Measurements from ENCODE around the gene NOXO1. TPM values are rescaled to one million over a fixed set of nuclear protein-coding genes. Genes with fewer than 3 reads are reported as not detected.
A peak's percentile ranks its signal among the peaks of the same experiment; 100 is the strongest.
"Not testable (repeated sequence)": the region's sequence is repeated elsewhere in the genome, so short reads cannot be mapped to it uniquely, and the experiment has no call there.

Gene NOXO1
- total RNA-seq, 1 experiment from 2014 or later, result 1.7 TPM

- H3K9me3 ChIP-seq (ENCODE audit: control insufficient read depth, low read depth, low read length), result no peaks in the 10 kb centered on the region
Measured at GRCh38 chr16:1958715-1959268, 22.5 kb downstream of the NOXO1 start.

GRCh38 chr16:1958143-1958491 lies 23.2 kb downstream of the NOXO1 start:
- H3K27ac ChIP-seq (ENCODE audit: insufficient read length, low read depth, low read length); H2BK5ac ChIP-seq (ENCODE audit: insufficient read length, low read length); H3K9ac ChIP-seq (ENCODE audit: extremely low read depth, insufficient read length, low read length); H3K14ac ChIP-seq (ENCODE audit: insufficient read depth, low read length); H4K5ac ChIP-seq (ENCODE audit: insufficient read length, low read depth, low read length); H2AFZ ChIP-seq (ENCODE audit: low read length); H3K79me2 ChIP-seq (ENCODE audit: insufficient read depth, low read length); H2BK20ac ChIP-seq (ENCODE audit: low read depth, low read length, poor library complexity, severe bottlenecking); H4K20me1 ChIP-seq (ENCODE audit: control insufficient read depth, insufficient read depth, insufficient read length); H3K4me3 Mint-ChIP-seq; H3K27ac Mint-ChIP-seq; H3K56ac ChIP-seq (ENCODE audit: insufficient read length, low read depth, low read length); H3K79me1 ChIP-seq (ENCODE audit: insufficient read depth, low read depth, low read length, poor library complexity, severe bottlenecking); H2BK15ac ChIP-seq (ENCODE audit: low read depth, low read length); H3K9me3 ChIP-seq (ENCODE audit: control insufficient read depth, low read depth, low read length); H4K8ac ChIP-seq (replicated peaks; ENCODE audit: insufficient read length, low read depth, low read length); H3T11ph ChIP-seq (ENCODE audit: low read length); H3K4ac ChIP-seq (ENCODE audit: low read depth, low read length); H2BK120ac ChIP-seq (ENCODE audit: low read depth, low read length, poor library complexity, severe bottlenecking); H2BK12ac ChIP-seq (ENCODE audit: insufficient read length, low read depth, low read length); H4K91ac ChIP-seq (ENCODE audit: insufficient read length, low read depth, low read length); H3K27me3 ChIP-seq (ENCODE audit: insufficient read depth, low read length); H3K23ac ChIP-seq (ENCODE audit: insufficient read length, low read depth, low read length); H2AK5ac ChIP-seq (ENCODE audit: insufficient read length, low read length); H3K18ac ChIP-seq (ENCODE audit: insufficient read length, low read depth, low read length); H3K9me3 Mint-ChIP-seq; H3K23me2 ChIP-seq (ENCODE audit: insufficient read length, low read depth, low read length, poor library complexity, severe bottlenecking); H3K4me2 ChIP-seq (ENCODE audit: insufficient read depth, insufficient read length, low read length); H3K4me1 ChIP-seq (ENCODE audit: insufficient read depth, low read length): not testable (repeated sequence)
- no CpG with 5 or more reads among the region's 30 CpGs for WGBS (ENCODE audit: extremely low coverage, insufficient read length, low lambda C conversion rate)
- Mint-ChIP-seq H3K4me1 (peaks cover 22 to 31% of the 10 kb centered on the region in 2 experiments), H3K36me3 (ENCODE audit: insufficient read depth in 1 of 3, low read depth in 3 of 3) (peaks cover 16 to 25% (median 21%) of the 10 kb centered on the region in 3 experiments), H3K27me3 (ENCODE audit: low read depth) (peaks cover 24% of the 10 kb centered on the region)
- DNase-seq, result peak; percentile 43

More at GRCh38 chr16:1958715-1959268, 22.5 kb downstream of the NOXO1 start:
- Histone ChIP-seq H4K8ac (replicated peaks; ENCODE audit: insufficient read length, low read depth, low read length) (no peak overlapping the region), H3T11ph (ENCODE audit: low read length) (no peak overlapping the region), H4K91ac (ENCODE audit: insufficient read length, low read depth, low read length) (no peak overlapping the region), H2BK5ac (ENCODE audit: insufficient read length, low read length) (no peak overlapping the region), H3K56ac (ENCODE audit: insufficient read length, low read depth, low read length) (no peak overlapping the region), H2BK15ac (ENCODE audit: low read depth, low read length) (no peak overlapping the region), H3K79me1 (ENCODE audit: insufficient read depth, low read depth, low read length, poor library complexity, severe bottlenecking) (no peaks in the 10 kb centered on the region), H2BK120ac (ENCODE audit: low read depth, low read length, poor library complexity, severe bottlenecking) (no peak overlapping the region), H3K9ac (ENCODE audit: extremely low read depth, insufficient read length, low read length) (no peak overlapping the region), H2AFZ (ENCODE audit: low read length) (peak overlapping the region; percentile 66), H4K5ac (ENCODE audit: insufficient read length, low read depth, low read length) (no peak overlapping the region), H2BK20ac (ENCODE audit: low read depth, low read length, poor library complexity, severe bottlenecking) (no peak overlapping the region), H3K27ac (ENCODE audit: insufficient read length, low read depth, low read length) (no peak overlapping the region), H3K4ac (ENCODE audit: low read depth, low read length) (no peak overlapping the region), H3K18ac (ENCODE audit: insufficient read length, low read depth, low read length) (no peak overlapping the region), H2AK5ac (ENCODE audit: insufficient read length, low read length) (no peak overlapping the region), H3K23me2 (ENCODE audit: insufficient read length, low read depth, low read length, poor library complexity, severe bottlenecking) (peaks cover 14% of the 10 kb centered on the region), H3K23ac (ENCODE audit: insufficient read length, low read depth, low read length) (no peak overlapping the region), H3K79me2 (ENCODE audit: insufficient read depth, low read length) (peaks cover 6% of the 10 kb centered on the region), H3K27me3 (ENCODE audit: insufficient read depth, low read length) (no peaks in the 10 kb centered on the region), H4K20me1 (ENCODE audit: control insufficient read depth, insufficient read depth, insufficient read length) (no peaks in the 10 kb centered on the region), H3K14ac (ENCODE audit: insufficient read depth, low read length) (no peak overlapping the region), H3K4me2 (ENCODE audit: insufficient read depth, insufficient read length, low read length) (peak overlapping the region; percentile 79), H2BK12ac (ENCODE audit: insufficient read length, low read depth, low read length) (no peak overlapping the region), H3K4me1 (ENCODE audit: insufficient read depth, low read length) (no peaks in the 10 kb centered on the region)
- peaks cover 25% of the 10 kb centered on the region for H3K27me3 Mint-ChIP-seq (ENCODE audit: low read depth)
- peak overlapping the region; percentile 91 to 96 for H3K4me3 Mint-ChIP-seq
- WGBS (ENCODE audit: extremely low coverage, insufficient read length, low lambda C conversion rate), result no CpG with 5 or more reads among the region's 14 CpGs
- no peak for DNase-seq
- peaks cover 25 to 38% of the 10 kb centered on the region in 2 experiments for H3K4me1 Mint-ChIP-seq
- peaks cover 22 to 32% (median 28%) of the 10 kb centered on the region in 3 experiments for H3K36me3 Mint-ChIP-seq (ENCODE audit: insufficient read depth in 1 of 3, low read depth in 3 of 3)
- H3K9me3 Mint-ChIP-seq, result peaks cover 0 to 3% of the 10 kb centered on the region in 2 experiments; a peak in 1 of 5 replicates
- no peak overlapping the region for H3K27ac Mint-ChIP-seq
- TF ChIP-seq CTCF (conservative IDR thresholded peaks at IDR 0.05), result no peak

All from H9 (cell line).